Activated CD4-positive, alpha-beta T cell treated with anti-CD3 and anti-CD28 coated beads, Interleukin-2, amount 50 U/mL, for 4 hours (primary cell): Measurements from ENCODE around the gene TMEM150A.
"Not testable (repeated sequence)": the region's sequence is repeated elsewhere in the genome, so short reads cannot be mapped to it uniquely, and the experiment has no call there.

Experiments used
- DNase-seq, 2 experiments: peaks; one replicate each; pipeline ENCODE4 v3.0.0-alpha.2; 2020

TMEM150A gene, protein sequence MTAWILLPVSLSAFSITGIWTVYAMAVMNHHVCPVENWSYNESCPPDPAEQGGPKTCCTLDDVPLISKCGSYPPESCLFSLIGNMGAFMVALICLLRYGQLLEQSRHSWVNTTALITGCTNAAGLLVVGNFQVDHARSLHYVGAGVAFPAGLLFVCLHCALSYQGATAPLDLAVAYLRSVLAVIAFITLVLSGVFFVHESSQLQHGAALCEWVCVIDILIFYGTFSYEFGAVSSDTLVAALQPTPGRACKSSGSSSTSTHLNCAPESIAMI

DNA sequence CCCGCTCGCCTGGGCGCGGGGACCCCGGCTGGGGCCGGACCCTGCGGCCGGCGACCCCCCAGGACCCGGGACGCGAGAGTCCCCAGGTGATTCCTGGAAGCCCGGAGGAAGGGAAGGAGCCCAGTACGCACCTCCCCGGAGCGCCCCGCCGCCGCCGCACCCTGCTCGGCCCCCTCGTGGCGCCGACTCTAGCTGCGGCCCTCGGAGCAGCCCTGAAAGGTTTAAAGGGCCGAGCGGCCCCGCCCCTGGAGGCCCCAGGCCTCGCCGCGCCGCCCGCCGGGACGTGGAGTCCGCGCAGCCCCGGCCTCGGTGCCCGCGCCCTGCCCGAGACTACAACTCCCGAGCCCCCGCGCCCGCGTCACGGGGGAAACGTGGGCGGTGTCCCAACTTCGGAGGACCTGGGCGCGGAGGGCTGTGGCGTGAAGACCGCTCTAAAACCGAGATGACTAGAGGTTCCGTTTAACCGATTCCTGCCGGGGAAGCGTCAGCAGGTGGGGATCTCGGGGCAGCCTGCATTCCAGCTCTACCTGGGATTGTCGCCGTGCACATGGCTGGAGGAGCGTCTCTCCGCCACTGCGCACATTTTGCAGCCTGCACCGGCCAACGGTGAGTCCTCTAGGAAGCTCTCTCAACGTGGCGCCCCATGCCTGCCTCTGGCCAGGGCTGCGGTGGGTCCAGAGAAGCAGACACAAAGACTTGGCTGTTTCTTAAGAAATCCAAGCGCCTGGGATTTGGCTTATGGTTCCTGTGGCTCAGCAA is at the start of gene TMEM150A:
Gene TMEM150A (minus strand): TSS at position 223 of the 759 bp plus-strand sequence. CDS start 750 bp downstream, outside the sequence.
- DNase-seq, result peak; percentile 77 to 79

DNA sequence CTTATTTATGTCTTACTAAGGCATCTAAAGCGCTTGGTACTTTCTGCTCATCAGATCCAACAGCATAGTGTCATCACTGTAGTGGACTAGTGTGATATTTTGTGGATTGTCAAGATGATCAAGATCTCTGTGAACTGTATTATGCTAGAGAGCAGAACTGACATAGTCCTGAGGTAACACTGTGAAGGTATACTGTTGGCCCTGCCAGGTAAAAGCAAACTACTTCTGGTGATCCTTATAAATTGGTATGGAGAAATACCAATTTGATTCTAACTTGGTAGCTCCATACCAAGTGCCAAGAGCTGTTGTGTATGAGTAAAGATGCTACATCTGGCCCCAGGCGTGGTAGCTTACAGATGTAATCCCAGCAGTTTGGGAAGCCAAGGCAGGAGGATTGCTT is 49.6 kb upstream of the TMEM150A start:
- DNase-seq, result no peak

DNA sequence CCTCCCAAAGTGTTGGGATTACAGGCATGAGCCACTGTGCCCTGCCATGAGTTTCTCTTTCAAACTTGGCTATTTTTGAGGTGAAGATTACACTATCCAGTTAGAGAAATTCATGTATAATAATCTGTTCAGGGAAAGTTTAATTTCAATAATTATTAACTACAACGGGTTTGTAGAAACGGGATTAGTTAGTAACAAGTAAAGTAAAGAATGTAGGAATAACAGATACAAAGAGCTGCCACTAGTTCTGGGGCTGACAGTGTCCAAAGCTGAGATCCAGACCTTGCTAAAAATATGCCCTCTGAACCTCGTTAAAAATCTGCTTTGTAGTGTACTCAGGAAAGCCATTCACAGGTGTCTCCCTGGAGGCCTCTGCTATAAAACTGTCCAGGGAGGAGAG is 48.6 kb upstream of the TMEM150A start:
- DNase-seq, result no peak

DNA sequence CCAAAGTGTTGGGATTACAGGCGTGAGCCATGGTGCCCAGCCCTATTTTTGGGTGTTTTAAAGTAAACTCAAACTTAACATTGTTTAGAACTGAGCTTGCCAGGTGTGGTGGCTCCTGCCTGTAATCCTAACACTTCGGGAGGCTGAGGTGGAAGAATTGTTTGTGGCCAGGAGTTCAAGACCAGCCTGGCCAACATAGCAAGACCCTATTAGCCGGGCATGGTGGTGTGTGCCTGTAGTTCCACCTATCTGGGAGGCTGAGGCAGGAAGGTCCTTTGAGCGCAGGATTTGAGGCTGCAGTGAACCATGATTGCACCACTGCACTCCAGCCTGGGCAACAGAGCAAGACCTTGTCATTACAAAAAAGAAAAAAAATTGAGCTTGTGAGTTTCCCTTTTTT is 48.0 kb upstream of the TMEM150A start:
- DNase-seq, result no peak

DNA sequence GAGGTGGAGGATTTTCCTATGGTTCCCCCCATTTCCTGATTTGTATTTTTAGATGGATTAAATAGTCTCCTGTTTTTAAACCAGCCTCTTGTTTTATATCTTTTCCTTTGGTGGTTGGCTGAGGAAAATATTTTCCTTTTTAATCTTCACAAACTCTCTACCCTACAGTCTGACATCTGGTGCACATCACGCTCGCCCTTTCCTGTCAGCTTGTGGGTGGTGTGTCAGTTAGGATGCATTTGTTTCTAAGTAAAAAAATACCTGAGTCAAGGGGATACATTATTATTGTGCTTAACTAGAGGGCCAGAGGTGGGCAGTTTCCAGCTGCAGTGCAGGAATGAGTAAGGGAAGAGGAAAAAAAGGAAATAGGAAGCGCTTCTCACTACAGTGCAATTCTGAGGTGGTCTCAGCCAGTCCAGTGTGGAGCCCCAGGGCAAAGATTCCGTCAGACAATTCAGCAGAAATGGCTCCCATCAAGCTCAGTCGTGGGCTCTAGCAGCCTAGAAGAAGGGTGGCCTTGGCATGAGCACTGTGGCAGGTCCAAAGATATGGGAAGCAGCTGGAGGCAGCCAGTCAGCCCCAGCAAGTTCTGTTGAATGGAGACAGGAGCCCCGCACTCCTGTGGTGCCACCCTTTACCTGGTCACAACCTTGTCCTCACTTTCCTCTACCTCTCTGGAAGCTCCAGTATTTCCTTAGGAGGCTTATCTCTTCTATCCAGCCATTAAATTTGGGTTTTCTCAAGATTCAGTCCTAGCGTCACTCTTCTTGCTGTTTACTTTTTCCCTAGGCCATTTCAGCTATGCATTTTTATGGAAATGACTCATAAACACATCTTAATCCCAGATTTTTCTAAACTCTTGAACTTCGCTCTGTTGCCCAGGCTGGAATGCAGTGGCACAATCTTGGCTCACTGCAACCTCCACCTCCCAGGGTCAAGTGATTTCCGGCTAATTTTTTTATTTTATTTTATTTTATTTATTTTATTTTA is 47.0 kb upstream of the TMEM150A start:
- no peak for DNase-seq

DNA sequence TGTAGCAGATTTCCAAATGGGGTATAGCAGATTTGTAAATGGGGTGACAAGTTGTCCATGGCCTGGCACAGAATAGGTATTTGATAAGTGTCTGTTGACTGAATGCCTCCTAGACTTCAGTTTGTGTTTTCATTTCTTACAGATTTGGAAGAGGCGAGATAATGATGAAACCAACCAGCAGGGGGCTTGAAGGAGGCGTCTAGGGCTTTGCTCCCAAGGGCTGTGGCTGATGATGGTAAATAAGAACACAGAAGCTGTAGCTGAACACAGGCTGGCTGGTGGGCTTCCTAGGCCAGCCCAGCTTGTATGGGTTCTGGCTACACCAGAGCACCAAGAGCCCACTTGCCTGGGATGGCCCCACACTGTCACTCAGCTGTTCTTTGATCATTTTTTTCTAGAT is 46.1 kb upstream of the TMEM150A start:
- DNase-seq, result no peak

DNA sequence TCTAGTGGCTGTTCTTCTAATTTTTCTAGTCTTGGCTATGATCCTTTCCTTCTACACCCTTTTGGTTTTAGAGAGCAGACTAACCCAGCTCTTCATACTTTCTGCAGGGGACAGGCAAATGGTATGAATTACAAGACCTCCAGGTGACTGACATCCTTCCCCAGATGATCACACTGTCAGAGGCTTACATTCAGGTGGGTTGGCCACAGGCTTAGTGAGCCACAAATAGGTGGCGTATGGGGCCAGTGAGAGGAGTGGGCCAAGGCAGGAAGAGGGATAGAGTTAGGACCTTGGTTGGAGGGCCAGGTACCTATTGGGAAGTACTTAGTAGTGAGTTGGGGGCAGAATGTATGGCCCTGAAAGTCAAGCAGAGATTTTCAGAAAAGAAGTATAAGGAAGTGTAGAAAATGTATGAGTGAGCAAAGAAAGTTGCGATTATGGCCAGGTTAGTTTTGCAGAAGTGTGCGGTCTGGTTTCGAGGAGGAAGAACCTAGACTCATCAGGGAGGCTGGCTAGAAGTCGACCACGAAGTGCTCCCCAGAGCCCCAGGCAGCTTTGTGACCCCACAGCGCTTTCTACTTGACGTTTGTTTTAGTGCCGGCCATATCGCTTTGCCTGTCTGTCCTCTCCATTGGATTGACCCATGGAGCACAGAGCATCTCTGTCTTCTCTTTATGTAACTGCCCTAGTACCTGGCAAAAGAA is 45.5 kb upstream of the TMEM150A start:
- DNase-seq, result no peak

DNA sequence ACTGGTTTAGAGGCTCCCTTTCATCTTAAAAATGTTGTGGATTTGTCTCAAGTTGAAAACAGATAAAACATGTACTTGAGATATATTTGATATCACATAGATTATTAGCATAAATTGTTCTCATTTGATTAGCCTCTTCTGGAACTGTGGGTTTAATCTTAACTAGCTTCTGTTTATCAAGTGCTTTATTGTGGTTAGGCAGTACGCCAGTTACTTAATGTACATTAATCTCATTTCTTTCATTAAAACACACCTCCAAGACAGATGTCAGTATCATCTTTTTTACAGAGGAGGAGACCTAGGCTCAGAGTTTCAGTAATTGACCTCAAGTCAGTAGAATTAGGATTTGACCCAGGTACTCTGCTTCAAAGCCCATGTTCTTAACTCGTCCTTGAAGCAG is 43.7 kb upstream of the TMEM150A start:
- DNase-seq, result no peak

DNA sequence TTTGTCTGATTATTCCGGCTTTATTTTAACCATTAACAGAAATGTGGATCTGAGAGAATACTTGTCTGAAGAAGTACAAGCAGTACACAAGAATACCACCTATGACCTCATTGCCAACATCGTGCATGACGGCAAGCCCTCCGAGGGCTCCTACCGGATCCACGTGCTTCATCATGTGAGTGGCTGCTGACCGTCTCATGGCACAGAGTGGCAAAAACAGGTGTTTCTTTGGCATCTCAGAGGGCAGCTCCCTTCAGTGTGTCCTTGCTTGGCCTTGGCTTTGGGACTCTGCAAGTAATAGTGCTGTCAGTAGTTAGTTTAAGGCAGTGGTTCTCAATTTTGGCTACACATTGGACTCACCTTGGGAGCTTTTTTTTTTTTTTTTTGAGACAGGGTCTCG is 42.4 kb upstream of the TMEM150A start:
- no peak for DNase-seq

DNA sequence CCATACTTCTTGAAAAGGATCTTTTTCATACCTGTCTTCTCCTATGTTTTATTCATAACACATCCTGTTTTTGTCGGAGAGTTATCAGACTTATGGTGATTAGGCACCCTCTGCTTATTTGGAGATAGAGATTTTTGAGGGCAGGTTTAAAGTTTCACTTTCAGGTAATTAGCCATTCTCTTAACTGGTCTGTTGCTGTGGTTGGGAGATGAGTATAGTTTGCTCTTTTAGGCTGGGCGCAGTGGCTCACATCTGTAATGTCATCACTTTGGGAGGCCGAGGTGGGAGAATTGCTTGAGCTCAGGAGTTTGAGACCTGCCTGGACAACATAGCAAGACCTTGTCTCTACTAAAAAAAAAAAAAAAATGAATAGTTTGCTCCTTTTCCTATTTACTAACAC is 40.2 kb upstream of the TMEM150A start:
- DNase-seq, result no peak

DNA sequence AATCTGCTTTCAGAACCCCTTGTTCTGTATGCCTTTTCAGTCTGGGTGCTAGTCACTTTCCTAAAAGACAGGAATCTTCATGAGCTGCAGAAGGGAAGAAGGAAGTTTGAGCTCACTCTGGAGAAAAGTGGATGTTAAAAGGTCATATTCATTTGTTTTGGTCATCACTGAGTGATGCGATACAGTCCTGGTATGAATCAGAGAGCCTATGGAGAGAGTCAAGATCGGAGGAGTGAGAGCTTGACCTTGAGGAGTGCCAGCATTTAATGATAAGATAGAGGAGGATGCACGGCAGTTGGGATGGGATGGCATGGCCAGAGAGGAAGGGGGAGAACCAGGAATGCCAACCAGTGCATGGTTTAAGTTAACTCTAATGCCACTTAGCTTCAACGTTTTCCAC is 33.1 kb upstream of the TMEM150A start:
- DNase-seq, result no peak

DNA sequence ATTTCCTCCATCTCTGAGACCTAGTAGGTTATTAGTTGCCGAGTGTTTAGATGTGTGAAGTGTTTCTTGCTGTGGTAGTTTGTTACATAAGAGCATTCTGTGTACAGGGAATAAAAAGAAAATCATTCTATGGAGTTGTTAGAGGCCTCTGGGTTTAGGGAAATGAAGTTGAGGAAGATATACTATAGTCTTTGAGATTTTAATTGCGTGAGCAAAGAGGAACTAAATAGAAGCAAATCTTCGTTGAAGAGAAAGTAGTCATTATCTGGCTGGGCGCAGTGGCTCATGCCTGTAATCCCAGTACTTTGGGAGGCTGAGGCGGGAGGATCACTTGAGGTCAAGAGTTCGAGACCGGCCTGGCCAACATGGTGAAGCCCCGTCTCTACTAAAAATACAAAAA is 32.5 kb upstream of the TMEM150A start:
- no peak for DNase-seq

DNA sequence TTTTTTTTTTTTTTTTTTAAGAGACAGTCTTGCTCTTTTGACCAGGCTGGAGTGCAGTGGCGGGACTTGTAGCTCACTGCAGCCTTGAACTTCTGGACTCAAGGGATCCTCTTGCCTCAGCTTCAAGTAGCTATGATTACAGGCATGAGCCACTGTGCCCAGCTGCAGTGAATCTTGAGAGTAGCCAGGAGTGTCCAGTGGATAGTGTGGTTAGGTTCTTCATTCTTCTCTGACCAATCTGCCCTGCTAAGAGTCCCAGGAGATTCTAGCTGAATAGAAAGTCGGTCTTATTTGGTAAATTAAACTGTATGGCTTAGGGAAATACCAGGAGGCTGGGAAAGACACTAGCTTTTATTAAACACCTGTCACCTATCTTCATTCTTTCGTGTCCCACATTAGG is 28.8 kb upstream of the TMEM150A start:
- DNase-seq, result no peak

DNA sequence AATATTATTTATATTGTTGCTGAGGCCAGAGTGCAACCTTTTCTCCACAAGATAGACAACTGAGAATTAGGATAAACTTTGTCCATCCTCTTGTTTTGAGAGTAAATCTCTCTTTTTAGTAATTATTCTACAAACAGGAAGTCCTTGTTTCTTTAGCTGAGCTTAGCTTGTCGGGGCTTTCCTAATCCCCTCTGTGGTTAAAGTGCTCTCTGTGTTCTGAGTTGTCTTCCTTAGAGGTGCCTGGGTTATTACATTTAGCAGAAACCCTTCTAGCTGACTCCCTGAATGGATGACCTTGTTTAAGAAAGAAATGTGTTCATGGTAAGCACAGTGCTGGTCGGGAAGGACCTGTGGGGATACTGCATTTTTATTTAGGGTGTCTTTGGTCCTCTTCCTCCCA is 26.2 kb upstream of the TMEM150A start:
- no peak for DNase-seq

DNA sequence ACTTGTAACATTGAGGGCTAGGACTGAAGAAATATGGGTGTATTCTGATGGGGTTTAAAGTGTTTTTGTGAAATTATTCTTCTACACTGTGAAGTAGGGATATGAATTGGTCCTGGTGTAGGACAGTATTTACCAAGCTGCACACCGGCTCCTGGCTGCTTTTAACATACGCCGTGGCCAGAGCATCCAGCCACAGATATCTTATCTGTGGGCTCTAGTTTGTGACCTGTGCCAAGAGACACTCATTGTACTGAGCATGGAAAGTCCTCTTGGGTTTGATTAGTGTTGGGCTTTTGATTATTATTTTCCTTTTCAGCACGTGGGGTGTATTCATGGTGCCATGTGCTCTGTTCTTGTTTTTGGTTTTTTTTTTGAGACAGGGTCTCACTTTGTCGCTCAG is 21.5 kb upstream of the TMEM150A start:
- DNase-seq, result no peak

DNA sequence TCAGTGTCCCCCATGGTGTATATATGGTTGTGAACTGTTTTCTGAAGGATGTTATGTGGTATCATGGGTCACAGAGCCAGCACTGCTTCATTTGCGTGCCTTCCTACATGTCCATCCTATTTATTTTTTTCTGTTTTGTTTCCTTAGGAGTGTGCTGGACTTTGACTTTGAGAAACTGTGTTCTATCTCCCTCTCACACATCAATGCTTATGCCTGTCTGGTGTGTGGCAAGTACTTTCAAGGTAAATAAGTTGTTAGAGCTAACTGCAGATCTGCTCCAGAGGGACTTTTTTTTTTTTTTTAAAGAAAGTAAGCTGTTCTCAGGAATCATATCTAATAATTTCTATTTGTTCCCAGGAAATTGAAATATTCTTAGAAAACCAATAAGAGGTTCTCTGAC is 18.8 kb upstream of the TMEM150A start:
- DNase-seq, result no peak

DNA sequence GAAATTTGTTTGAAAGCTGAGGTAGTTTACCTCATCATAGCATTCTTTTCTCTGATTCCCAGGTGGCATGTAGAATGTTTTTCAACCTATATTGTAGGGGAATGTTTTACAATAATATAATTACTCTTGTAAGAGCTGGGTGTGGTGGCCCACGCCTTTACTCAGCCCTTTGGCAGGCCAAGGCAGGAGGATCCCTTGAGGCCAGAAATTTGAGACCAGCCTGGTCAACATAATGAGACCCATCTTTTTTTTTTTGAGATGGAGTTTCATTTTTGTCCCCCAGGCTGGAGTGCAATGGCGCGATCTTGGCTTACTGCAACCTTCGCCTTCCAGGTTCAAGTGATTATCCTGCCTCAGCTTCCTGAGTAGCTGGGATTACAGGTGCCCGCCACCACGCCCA is 17.1 kb upstream of the TMEM150A start:
- DNase-seq, result no peak

DNA sequence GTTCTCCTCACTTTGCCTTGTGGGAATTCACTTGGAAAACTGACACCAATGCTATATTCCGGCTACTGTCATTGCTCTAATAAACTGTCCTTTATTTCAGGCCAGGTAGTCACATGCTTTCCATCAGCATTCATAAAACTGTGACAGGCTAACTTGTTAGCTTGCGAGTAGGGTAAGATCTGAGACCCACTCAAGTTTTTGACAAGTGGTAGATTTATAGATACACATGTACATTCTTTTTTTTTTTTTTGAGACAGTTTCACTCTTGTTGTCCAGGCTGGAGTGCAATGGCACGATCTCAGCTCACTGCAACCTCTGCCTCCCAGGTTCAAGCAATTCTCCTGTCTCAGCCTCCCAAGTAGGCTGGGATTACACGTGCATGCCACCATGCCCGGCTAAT is 15.2 kb upstream of the TMEM150A start:
- DNase-seq, result not testable (repeated sequence)

DNA sequence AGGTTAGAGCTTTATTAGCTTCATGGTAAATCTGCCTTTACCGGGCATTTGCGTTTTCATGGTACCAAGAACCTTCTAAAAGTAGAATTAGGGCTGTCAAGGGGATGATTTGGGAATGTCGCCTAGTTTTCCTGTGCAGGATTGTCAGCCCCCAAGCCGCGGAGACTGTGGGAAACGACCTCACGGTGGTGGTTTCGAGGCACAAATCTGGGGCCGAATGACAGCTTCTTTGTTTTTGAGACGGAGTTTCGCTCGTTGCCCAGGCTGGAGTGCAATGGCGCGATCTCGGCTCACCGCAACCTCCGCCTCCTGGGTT is 12.9 kb upstream of the TMEM150A start:
- no peak for DNase-seq

DNA sequence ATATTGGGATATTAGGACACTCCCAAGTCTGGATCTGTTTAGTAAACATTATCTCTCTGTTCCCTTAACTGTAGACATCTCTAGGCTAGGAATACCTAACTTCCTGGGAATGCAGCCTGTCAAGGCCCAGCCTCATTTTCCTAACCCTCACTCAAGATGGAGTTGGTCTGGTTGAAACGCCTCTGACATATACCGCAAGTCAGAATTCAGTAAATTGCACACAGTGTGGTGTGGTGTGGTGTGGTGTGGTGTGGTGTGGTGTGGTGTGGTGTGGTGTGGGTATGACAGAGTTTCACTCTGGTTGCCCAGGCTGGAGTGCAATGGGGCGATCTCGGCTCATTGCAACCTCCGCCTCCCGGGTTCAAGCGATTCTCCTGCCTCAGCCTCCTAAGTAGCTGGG is 12.3 kb upstream of the TMEM150A start:
- DNase-seq, result not testable (repeated sequence)

DNA sequence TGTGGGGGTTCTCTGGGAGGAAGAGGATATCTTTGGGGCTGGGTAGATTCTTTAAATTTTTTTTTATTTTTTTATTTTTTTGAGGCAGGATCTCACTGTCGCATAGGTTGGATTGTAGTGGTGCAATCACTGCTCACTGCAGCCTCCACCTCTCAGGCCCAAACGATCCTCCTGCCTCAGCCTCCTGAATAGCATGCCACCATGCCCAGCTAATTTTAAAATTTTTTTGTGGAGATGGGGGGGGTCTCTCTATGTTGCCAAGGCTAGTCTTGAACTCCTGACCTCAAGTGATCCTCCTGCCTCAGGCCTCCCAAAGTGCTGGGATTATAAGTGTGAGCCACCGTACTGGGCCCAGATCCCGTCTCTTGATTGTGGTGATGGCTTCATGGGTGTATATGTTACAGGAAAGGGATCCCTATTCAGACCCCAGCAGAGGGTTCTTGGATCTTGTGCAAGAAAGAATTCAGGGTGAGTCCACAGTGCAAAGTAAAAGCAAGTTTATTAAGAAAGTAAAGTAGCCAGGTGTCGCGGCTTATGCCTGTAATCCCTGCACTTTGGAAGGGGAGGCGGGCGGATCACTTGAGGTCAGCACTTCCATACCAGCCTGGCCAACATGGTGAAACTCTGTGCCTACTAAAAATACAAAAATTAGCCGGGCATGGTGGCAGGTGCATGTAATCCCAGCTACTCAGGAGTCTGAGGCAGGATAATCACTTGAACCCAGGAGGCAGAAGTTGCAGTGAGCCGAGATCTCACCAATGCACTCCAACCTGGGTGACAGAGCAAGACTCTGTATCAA is 11.4 kb upstream of the TMEM150A start:
- DNase-seq, result no peak
